Liver (tissue), 3 donors: ENCODE results near the gene PNLIPRP1.

Experiments
- JUND ChIP-seq, 2 donors: IDR thresholded peaks; 2 replicates each; pipeline ENCODE4 v1.6.1; 2016; ENCODE audit warnings: antibody characterized with exemption in 2 of 2
- YY1 ChIP-seq: IDR thresholded peaks from 2 replicates; pipeline ENCODE4 v1.6.1; 2016; ENCODE audit warnings: antibody characterized with exemption, mild to moderate bottlenecking
- TF ChIP-seq, protein P1 (sequence below): fragments of 150-350 bp; IDR thresholded peaks from 2 replicates; pipeline ENCODE4 v1.5.1; 2017; ENCODE audit warnings: improper control_type of control experiment, low read depth, low read length; ENCODE audit not compliant: missing input control
- TF ChIP-seq, protein P2 (sequence below): IDR thresholded peaks from 2 replicates; pipeline ENCODE4 v1.6.1; 2016; ENCODE audit warnings: antibody characterized with exemption
- donor health status: healthy.
- donor health status: healthy.

DNA sequence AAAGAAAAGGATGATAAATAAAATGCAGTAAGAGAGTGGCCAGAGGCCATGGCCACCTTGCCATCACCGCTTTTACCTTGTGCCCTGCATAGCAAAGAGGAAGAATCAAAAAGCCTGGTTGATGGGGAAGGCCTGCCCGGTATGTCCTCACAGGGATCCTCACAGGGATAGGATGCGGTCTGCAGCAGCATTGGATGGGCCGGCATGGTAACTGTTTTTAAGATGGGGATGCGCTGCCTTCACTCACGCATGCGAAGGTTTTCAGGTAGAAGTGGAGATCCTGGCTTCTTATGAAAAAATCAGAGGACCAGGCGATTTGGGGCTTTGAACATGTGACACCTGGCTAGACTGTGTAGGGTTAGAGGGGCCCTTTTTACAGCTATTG is 42.4 kb downstream of the PNLIPRP1 start:
- TF ChIP-seq JUND (IDR thresholded peaks at IDR 0.05): no peak
- TF ChIP-seq, protein P1, sequence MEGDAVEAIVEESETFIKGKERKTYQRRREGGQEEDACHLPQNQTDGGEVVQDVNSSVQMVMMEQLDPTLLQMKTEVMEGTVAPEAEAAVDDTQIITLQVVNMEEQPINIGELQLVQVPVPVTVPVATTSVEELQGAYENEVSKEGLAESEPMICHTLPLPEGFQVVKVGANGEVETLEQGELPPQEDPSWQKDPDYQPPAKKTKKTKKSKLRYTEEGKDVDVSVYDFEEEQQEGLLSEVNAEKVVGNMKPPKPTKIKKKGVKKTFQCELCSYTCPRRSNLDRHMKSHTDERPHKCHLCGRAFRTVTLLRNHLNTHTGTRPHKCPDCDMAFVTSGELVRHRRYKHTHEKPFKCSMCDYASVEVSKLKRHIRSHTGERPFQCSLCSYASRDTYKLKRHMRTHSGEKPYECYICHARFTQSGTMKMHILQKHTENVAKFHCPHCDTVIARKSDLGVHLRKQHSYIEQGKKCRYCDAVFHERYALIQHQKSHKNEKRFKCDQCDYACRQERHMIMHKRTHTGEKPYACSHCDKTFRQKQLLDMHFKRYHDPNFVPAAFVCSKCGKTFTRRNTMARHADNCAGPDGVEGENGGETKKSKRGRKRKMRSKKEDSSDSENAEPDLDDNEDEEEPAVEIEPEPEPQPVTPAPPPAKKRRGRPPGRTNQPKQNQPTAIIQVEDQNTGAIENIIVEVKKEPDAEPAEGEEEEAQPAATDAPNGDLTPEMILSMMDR: no peak
- no peak for TF ChIP-seq YY1
- TF ChIP-seq, protein P2, sequence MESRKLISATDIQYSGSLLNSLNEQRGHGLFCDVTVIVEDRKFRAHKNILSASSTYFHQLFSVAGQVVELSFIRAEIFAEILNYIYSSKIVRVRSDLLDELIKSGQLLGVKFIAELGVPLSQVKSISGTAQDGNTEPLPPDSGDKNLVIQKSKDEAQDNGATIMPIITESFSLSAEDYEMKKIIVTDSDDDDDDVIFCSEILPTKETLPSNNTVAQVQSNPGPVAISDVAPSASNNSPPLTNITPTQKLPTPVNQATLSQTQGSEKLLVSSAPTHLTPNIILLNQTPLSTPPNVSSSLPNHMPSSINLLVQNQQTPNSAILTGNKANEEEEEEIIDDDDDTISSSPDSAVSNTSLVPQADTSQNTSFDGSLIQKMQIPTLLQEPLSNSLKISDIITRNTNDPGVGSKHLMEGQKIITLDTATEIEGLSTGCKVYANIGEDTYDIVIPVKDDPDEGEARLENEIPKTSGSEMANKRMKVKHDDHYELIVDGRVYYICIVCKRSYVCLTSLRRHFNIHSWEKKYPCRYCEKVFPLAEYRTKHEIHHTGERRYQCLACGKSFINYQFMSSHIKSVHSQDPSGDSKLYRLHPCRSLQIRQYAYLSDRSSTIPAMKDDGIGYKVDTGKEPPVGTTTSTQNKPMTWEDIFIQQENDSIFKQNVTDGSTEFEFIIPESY: no peak
